Mesothelial cell of epicardium (in vitro differentiated cells): ENCODE data around the gene TESK2. TPM values are rescaled to one million over a fixed set of nuclear protein-coding genes. Genes with fewer than 3 reads are reported as not detected.

ENCODE experiments used
- DNase-seq, 2 experiments: peaks; one replicate each; pipeline ENCODE4 v3.0.0; 2021; ENCODE audit warnings: low spot score in 2 of 2; ENCODE audit not compliant: unreplicated experiment in 2 of 2
- H3K27ac Mint-ChIP-seq: 2 replicates; pipeline ENCODE4 v1.8.0; 2021; ENCODE audit warnings: mixed read lengths
- H3K27me3 Mint-ChIP-seq: 2 replicates; pipeline ENCODE4 v1.8.0; 2021; ENCODE audit warnings: low read depth, mixed read lengths
- H3K36me3 Mint-ChIP-seq: 2 replicates; pipeline ENCODE4 v1.8.0; 2021; ENCODE audit warnings: mixed read lengths
- H3K4me1 Mint-ChIP-seq: 2 replicates; pipeline ENCODE4 v1.8.0; 2021; ENCODE audit warnings: mixed read lengths
- H3K4me3 Mint-ChIP-seq: 2 replicates; pipeline ENCODE4 v1.8.0; 2021; ENCODE audit warnings: mild to moderate bottlenecking, moderate library complexity, mixed read lengths
- H3K9me3 Mint-ChIP-seq: 2 replicates; pipeline ENCODE4 v1.8.0; 2021; ENCODE audit warnings: mixed read lengths
- CTCF ChIP-seq: fragments of 200-600 bp; sonication (generic); IDR thresholded peaks from one replicate; pipeline ENCODE4 v1.5.0; 2021; ENCODE audit warnings: antibody characterized with exemption; ENCODE audit not compliant: unreplicated experiment
- total RNA-seq: library from RNA; stranded (reverse); gene quantifications from 3 replicates; pipeline ENCODE4 v1.2.1, GENCODE V29; 2021

TESK2 gene
- total RNA-seq, 1 donor from 2014 or later, result 4.3 TPM

- H3K36me3 Mint-ChIP-seq, result no peaks in the 10 kb centered on the region
- no peak for TF ChIP-seq CTCF
- DNase-seq, result no peak
- H3K4me3 Mint-ChIP-seq, result no peak overlapping the region
- no peaks in the 10 kb centered on the region for H3K4me1 Mint-ChIP-seq
- H3K27me3 Mint-ChIP-seq, result no peaks in the 10 kb centered on the region
- no peaks in the 10 kb centered on the region for H3K9me3 Mint-ChIP-seq
- no peak overlapping the region for H3K27ac Mint-ChIP-seq
Measured at GRCh38 chr1:45380125-45380524, 110.8 kb downstream of the TESK2 start.

GRCh38 chr1:45379524-45379923, 111.4 kb downstream of the TESK2 start:
- Mint-ChIP-seq H3K36me3 (no peaks in the 10 kb centered on the region), H3K4me1 (no peaks in the 10 kb centered on the region), H3K27me3 (no peaks in the 10 kb centered on the region), H3K4me3 (no peak overlapping the region), H3K9me3 (no peaks in the 10 kb centered on the region), H3K27ac (no peak overlapping the region)
- no peak for DNase-seq
- no peak for TF ChIP-seq CTCF

GRCh38 chr1:45378184-45378583, 112.8 kb downstream of the TESK2 start:
- H3K4me1 Mint-ChIP-seq, result no peaks in the 10 kb centered on the region
- no peak for DNase-seq
- H3K36me3 Mint-ChIP-seq, result no peaks in the 10 kb centered on the region
- H3K27me3 Mint-ChIP-seq, result no peaks in the 10 kb centered on the region
- no peak overlapping the region for H3K4me3 Mint-ChIP-seq
- no peak overlapping the region for H3K27ac Mint-ChIP-seq
- no peak for TF ChIP-seq CTCF
- H3K9me3 Mint-ChIP-seq, result no peaks in the 10 kb centered on the region

- Mint-ChIP-seq H3K4me1 (no peaks in the 10 kb centered on the region), H3K27me3 (no peaks in the 10 kb centered on the region), H3K36me3 (no peaks in the 10 kb centered on the region), H3K27ac (no peak overlapping the region), H3K9me3 (no peaks in the 10 kb centered on the region), H3K4me3 (no peak overlapping the region)
- TF ChIP-seq CTCF, result no peak
- no peak for DNase-seq
Measured at GRCh38 chr1:45375104-45376090, 115.6 kb downstream of the TESK2 start.

GRCh38 chr1:45373573-45373972, 117.4 kb downstream of the TESK2 start:
- Mint-ChIP-seq H3K9me3 (no peaks in the 10 kb centered on the region), H3K27me3 (no peaks in the 10 kb centered on the region), H3K4me3 (no peak overlapping the region), H3K36me3 (no peaks in the 10 kb centered on the region), H3K4me1 (no peaks in the 10 kb centered on the region), H3K27ac (no peak overlapping the region)
- no peak for TF ChIP-seq CTCF
- DNase-seq, result no peak
